ENCODE data around the gene DNAJB12.
A peak's percentile ranks its signal among the peaks of the same experiment; 100 is the strongest.
"Not testable (repeated sequence)": the region's sequence is repeated elsewhere in the genome, so short reads cannot be mapped to it uniquely, and the experiment has no call there.

Gene DNAJB12

DNA sequence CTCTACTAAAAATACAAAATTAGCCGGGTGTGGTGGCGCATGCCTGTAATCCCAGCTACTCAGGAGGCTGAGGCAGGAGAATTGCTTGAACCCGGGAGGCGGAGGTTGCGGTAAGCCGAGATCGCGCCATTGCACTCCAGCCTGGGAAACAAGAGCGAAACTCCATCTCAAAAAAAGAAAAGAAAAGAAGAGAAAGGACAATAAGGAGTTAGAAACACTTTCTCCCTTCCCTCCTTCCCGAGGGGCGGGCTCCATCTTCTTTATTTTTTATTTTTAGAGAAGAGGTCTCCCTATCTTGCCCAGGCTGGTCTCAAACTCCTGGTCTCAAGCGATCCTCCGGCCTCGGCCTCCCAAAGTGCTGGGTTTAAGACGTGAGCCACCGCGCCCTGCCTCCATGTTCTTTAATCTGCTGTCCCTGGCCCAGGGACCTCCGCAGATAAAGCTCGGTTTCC is 57.9 kb downstream of the DNAJB12 start:
- not testable (repeated sequence) for H3K14ac ChIP-seq (ENCODE audit: low read length); H3K79me1 ChIP-seq (ENCODE audit: low read depth, low read length); H3K9me3 ChIP-seq (replicated peaks in 1 of 2; ENCODE audit: control insufficient read depth in 2 of 2, insufficient read depth in 1 of 2, low read depth in 1 of 2, low read length in 2 of 2); DNase-seq (ENCODE audit: low spot score); H2AFZ ChIP-seq (ENCODE audit: low read length); H3K9ac ChIP-seq (ENCODE audit: low read depth, low read length, poor library complexity); H3K4ac ChIP-seq (ENCODE audit: low read length); H3K27ac ChIP-seq (replicated peaks; ENCODE audit: low read length); H2BK15ac ChIP-seq (ENCODE audit: low read length); H3K36me3 ChIP-seq (replicated peaks in 1 of 2; ENCODE audit: control insufficient read depth in 2 of 2, insufficient read depth in 2 of 2, low read length in 2 of 2); H4K8ac ChIP-seq (ENCODE audit: low read depth, low read length); H2BK120ac ChIP-seq (ENCODE audit: low read depth, low read length); H2BK5ac ChIP-seq (ENCODE audit: low read length); H4K91ac ChIP-seq (ENCODE audit: low read depth, low read length, poor library complexity); H3K27me3 ChIP-seq (ENCODE audit: control insufficient read depth in 3 of 3, insufficient read depth in 3 of 3, low read depth in 1 of 3, low read length in 3 of 3)
- Histone ChIP-seq H2BK12ac (ENCODE audit: low read length) (peak overlapping the region; percentile 76), H3K4me2 (ENCODE audit: insufficient read depth, low read length, poor library complexity, severe bottlenecking) (peak overlapping the region; percentile 62), H3K23ac (ENCODE audit: low read depth, low read length, poor library complexity) (peak overlapping the region; percentile 67), H3K18ac (ENCODE audit: low read length) (peak overlapping the region; percentile 20), H3K4me1 (ENCODE audit: control insufficient read depth in 2 of 2, insufficient read depth in 1 of 2, low read depth in 1 of 2, low read length in 2 of 2) (peaks cover 18 to 20% of the 10 kb centered on the region in 2 donors), H3K4me3 (ENCODE audit: low read length in 2 of 2) (peak overlapping the region; percentile 50 to 81), H2AK5ac (ENCODE audit: low read depth, low read length) (peak overlapping the region; percentile 3)
- no CpG with 5 or more reads among the region's 19 CpGs for WGBS, 2 donors (ENCODE audit: extremely low coverage in 2 of 2, insufficient read length in 2 of 2, insufficient replicate concordance in 1 of 2)

DNA sequence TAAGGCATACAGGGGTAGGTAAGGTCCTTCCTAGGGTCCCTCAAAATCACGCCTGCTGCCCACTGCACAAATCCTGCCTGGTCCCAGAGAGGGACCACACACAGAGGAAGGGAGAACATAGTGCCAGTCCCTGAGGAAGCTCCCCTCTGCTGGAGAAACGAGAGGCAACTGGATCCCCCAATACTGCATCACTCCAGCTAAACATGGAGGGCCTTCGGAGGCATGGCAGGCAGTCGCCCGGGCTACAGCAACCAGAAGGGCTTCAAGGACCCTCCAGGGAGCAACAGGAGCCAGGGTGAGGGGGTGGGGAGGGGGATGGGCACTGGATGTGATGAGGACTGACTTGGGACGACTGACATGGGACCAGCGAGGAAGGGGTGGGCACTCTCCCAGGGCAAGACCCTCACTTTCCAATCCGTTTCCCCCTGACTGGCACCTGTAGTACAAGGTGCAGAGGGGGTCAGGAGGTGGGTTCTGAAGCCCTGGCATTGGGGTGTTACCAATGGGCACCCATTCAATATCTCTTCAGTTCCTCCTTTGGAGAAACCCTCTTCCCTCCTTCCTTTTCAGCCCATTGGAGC is 59.3 kb downstream of the DNAJB12 start:
- no peak overlapping the region for H3K4me3 ChIP-seq (ENCODE audit: low read length in 2 of 2)
- H4K91ac ChIP-seq (ENCODE audit: low read depth, low read length, poor library complexity) = no peak overlapping the region
- no peak overlapping the region for H2AFZ ChIP-seq (ENCODE audit: low read length)
- H2BK12ac ChIP-seq (ENCODE audit: low read length) = no peak overlapping the region
- H3K9ac ChIP-seq (ENCODE audit: low read depth, low read length, poor library complexity) = no peak overlapping the region
- H3K27ac ChIP-seq (replicated peaks; ENCODE audit: low read length) = no peak overlapping the region
- no peaks in the 10 kb centered on the region for H3K9me3 ChIP-seq (replicated peaks in 1 of 2; ENCODE audit: control insufficient read depth in 2 of 2, insufficient read depth in 1 of 2, low read depth in 1 of 2, low read length in 2 of 2)
- no peaks in the 10 kb centered on the region for H3K27me3 ChIP-seq (ENCODE audit: control insufficient read depth in 3 of 3, insufficient read depth in 3 of 3, low read depth in 1 of 3, low read length in 3 of 3)
- no peak overlapping the region for H2BK5ac ChIP-seq (ENCODE audit: low read length)
- no peak overlapping the region for H3K4me2 ChIP-seq (ENCODE audit: insufficient read depth, low read length, poor library complexity, severe bottlenecking)
- peak overlapping the region; percentile 27 for H3K18ac ChIP-seq (ENCODE audit: low read length)
- H3K79me1 ChIP-seq (ENCODE audit: low read depth, low read length) = peaks cover 4% of the 10 kb centered on the region
- DNase-seq (ENCODE audit: low spot score) = no peak
- no peaks in the 10 kb centered on the region for H3K36me3 ChIP-seq (replicated peaks in 1 of 2; ENCODE audit: control insufficient read depth in 2 of 2, insufficient read depth in 2 of 2, low read length in 2 of 2)
- no peak overlapping the region for H3K14ac ChIP-seq (ENCODE audit: low read length)
- H2AK5ac ChIP-seq (ENCODE audit: low read depth, low read length) = peak overlapping the region; percentile 76
- no peak overlapping the region for H3K4ac ChIP-seq (ENCODE audit: low read length)
- H2BK120ac ChIP-seq (ENCODE audit: low read depth, low read length) = no peak overlapping the region
- peaks cover 18 to 20% of the 10 kb centered on the region in 2 donors for H3K4me1 ChIP-seq (ENCODE audit: control insufficient read depth in 2 of 2, insufficient read depth in 1 of 2, low read depth in 1 of 2, low read length in 2 of 2)
- H3K23ac ChIP-seq (ENCODE audit: low read depth, low read length, poor library complexity) = no peak overlapping the region
- no CpG with 5 or more reads among the region's 8 CpGs for whole genome bisulfite sequencing, 2 donors (ENCODE audit: extremely low coverage in 2 of 2, insufficient read length in 2 of 2, insufficient replicate concordance in 1 of 2)
- H2BK15ac ChIP-seq (ENCODE audit: low read length) = no peak overlapping the region
- no peak overlapping the region for H4K8ac ChIP-seq (ENCODE audit: low read depth, low read length)

DNA sequence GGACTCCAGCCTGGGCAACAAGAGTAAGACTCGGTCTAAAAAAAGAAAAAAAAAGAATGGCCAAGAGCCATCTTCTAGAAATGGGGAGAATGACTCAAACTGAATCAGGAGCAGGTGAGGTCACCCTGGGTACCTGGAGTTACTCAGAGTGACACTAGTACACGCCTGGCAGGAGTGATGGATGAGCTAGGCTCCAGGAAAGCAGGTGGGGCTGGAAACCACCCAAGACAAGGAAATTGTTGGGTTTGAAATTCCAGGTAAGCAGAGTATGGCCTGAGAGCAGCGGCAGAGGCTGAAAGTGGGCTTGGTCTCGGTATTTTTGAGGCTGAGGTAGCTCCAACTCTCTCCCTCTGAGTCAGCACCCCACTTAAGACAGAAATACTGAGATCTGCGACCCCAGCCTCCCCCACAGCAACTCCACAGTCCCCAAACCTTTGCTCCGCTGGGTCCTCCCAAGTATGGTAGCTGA is 62.5 kb downstream of the DNAJB12 start:
- H3K4me1 ChIP-seq (ENCODE audit: control insufficient read depth in 2 of 2, insufficient read depth in 1 of 2, low read depth in 1 of 2, low read length in 2 of 2) = peaks cover 2 to 6% of the 10 kb centered on the region in 2 donors
- H4K8ac ChIP-seq (ENCODE audit: low read depth, low read length) = no peak overlapping the region
- no peaks in the 10 kb centered on the region for H3K79me1 ChIP-seq (ENCODE audit: low read depth, low read length)
- no peak overlapping the region for H3K14ac ChIP-seq (ENCODE audit: low read length)
- no peak overlapping the region for H3K4ac ChIP-seq (ENCODE audit: low read length)
- peak overlapping the region; percentile 1 for H2BK15ac ChIP-seq (ENCODE audit: low read length)
- H4K91ac ChIP-seq (ENCODE audit: low read depth, low read length, poor library complexity) = no peak overlapping the region
- H3K27ac ChIP-seq (replicated peaks; ENCODE audit: low read length) = no peak overlapping the region
- no peak overlapping the region for H3K18ac ChIP-seq (ENCODE audit: low read length)
- DNase-seq (ENCODE audit: low spot score) = no peak
- H3K9ac ChIP-seq (ENCODE audit: low read depth, low read length, poor library complexity) = no peak overlapping the region
- H2BK5ac ChIP-seq (ENCODE audit: low read length) = no peak overlapping the region
- no peak overlapping the region for H3K4me3 ChIP-seq (ENCODE audit: low read length in 2 of 2)
- no peaks in the 10 kb centered on the region for H3K36me3 ChIP-seq (replicated peaks in 1 of 2; ENCODE audit: control insufficient read depth in 2 of 2, insufficient read depth in 2 of 2, low read length in 2 of 2)
- H2AFZ ChIP-seq (ENCODE audit: low read length) = no peak overlapping the region
- no CpG with 5 or more reads among the region's 6 CpGs for WGBS, 2 donors (ENCODE audit: extremely low coverage in 2 of 2, insufficient read length in 2 of 2, insufficient replicate concordance in 1 of 2)
- H2AK5ac ChIP-seq (ENCODE audit: low read depth, low read length) = no peak overlapping the region
- H2BK120ac ChIP-seq (ENCODE audit: low read depth, low read length) = no peak overlapping the region
- no peaks in the 10 kb centered on the region for H3K27me3 ChIP-seq (ENCODE audit: control insufficient read depth in 3 of 3, insufficient read depth in 3 of 3, low read depth in 1 of 3, low read length in 3 of 3)
- no peaks in the 10 kb centered on the region for H3K9me3 ChIP-seq (replicated peaks in 1 of 2; ENCODE audit: control insufficient read depth in 2 of 2, insufficient read depth in 1 of 2, low read depth in 1 of 2, low read length in 2 of 2)
- no peak overlapping the region for H3K4me2 ChIP-seq (ENCODE audit: insufficient read depth, low read length, poor library complexity, severe bottlenecking)
- H3K23ac ChIP-seq (ENCODE audit: low read depth, low read length, poor library complexity) = no peak overlapping the region
- no peak overlapping the region for H2BK12ac ChIP-seq (ENCODE audit: low read length)

DNA sequence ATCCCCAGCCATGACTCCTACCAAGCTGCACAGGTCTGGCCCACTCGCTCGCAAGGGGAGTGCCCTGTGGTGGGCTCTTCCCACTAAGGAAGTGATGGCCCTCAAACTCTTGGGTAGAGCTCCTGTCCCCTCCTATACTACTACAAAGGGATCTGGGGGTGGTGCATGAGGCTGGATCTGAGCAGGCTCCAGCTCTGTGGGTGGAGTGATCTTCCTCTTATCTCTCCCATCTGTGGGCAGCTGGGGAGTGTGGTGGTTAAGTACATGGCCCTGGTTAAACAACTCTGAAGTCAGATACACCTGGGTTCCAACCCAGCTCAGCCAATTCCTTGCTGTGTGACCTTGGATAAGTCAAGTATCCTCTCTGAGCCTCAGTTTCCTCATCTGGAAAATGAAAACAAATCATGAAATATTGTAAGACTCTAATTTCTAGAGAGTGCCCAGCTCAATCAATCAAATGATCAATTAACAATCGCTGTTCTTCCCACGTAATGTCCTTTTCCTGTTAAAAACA is 63.6 kb downstream of the DNAJB12 start:
- no peak overlapping the region for H2BK5ac ChIP-seq (ENCODE audit: low read length)
- H4K8ac ChIP-seq (ENCODE audit: low read depth, low read length) = no peak overlapping the region
- no peak overlapping the region for H2AK5ac ChIP-seq (ENCODE audit: low read depth, low read length)
- DNase-seq (ENCODE audit: low spot score) = no peak
- no peak overlapping the region for H3K4me2 ChIP-seq (ENCODE audit: insufficient read depth, low read length, poor library complexity, severe bottlenecking)
- H3K18ac ChIP-seq (ENCODE audit: low read length) = no peak overlapping the region
- no peaks in the 10 kb centered on the region for H3K36me3 ChIP-seq (replicated peaks in 1 of 2; ENCODE audit: control insufficient read depth in 2 of 2, insufficient read depth in 2 of 2, low read length in 2 of 2)
- no peak overlapping the region for H3K23ac ChIP-seq (ENCODE audit: low read depth, low read length, poor library complexity)
- no peak overlapping the region for H3K14ac ChIP-seq (ENCODE audit: low read length)
- WGBS, 2 donors (ENCODE audit: extremely low coverage in 2 of 2, insufficient read length in 2 of 2, insufficient replicate concordance in 1 of 2) = no CpG with 5 or more reads among the region's 4 CpGs
- no peaks in the 10 kb centered on the region for H3K9me3 ChIP-seq (replicated peaks in 1 of 2; ENCODE audit: control insufficient read depth in 2 of 2, insufficient read depth in 1 of 2, low read depth in 1 of 2, low read length in 2 of 2)
- no peaks in the 10 kb centered on the region for H3K79me1 ChIP-seq (ENCODE audit: low read depth, low read length)
- no peaks in the 10 kb centered on the region for H3K27me3 ChIP-seq (ENCODE audit: control insufficient read depth in 3 of 3, insufficient read depth in 3 of 3, low read depth in 1 of 3, low read length in 3 of 3)
- no peak overlapping the region for H2BK120ac ChIP-seq (ENCODE audit: low read depth, low read length)
- no peak overlapping the region for H2BK15ac ChIP-seq (ENCODE audit: low read length)
- H3K27ac ChIP-seq (replicated peaks; ENCODE audit: low read length) = no peak overlapping the region
- no peak overlapping the region for H2AFZ ChIP-seq (ENCODE audit: low read length)
- no peak overlapping the region for H3K4me3 ChIP-seq (ENCODE audit: low read length in 2 of 2)
- H3K4ac ChIP-seq (ENCODE audit: low read length) = no peak overlapping the region
- H3K4me1 ChIP-seq (ENCODE audit: control insufficient read depth in 2 of 2, insufficient read depth in 1 of 2, low read depth in 1 of 2, low read length in 2 of 2) = peaks cover under 1 to 5% of the 10 kb centered on the region in 2 donors
- H2BK12ac ChIP-seq (ENCODE audit: low read length) = no peak overlapping the region
- no peak overlapping the region for H4K91ac ChIP-seq (ENCODE audit: low read depth, low read length, poor library complexity)
- H3K9ac ChIP-seq (ENCODE audit: low read depth, low read length, poor library complexity) = no peak overlapping the region
